Measurements from ENCODE around the gene STX8. TPM values are rescaled to one million over a fixed set of nuclear protein-coding genes. Genes with fewer than 3 reads are reported as not detected.

STX8 gene
- total and polyA plus RNA-seq, 9 of the 15 experiments (the other 6 are each of a cell fraction or from before 2014, with no cell fraction given): 14.6 to 42.5 (median 22.1) TPM

GRCh38 chr17:9204637-9205329 lies 370.8 kb downstream of the STX8 start:
- no peak overlapping the region for H3K4me2 ChIP-seq (ENCODE audit: insufficient read depth, low read length)

More at GRCh38 chr17:9204637-9205329, 370.8 kb downstream of the STX8 start:
- in situ Hi-C loops (cut with MboI) (no loop called here), intact Hi-C loops (cut with micrococcal nuclease) (no loop called here)
- H3K9me3 ChIP-seq (replicated peaks; ENCODE audit: control insufficient read depth, insufficient read depth, low read depth, low read length): no peaks in the 10 kb centered on the region
- H3K9me1 ChIP-seq (ENCODE audit: control insufficient read depth, insufficient read depth, low read length): no peaks in the 10 kb centered on the region
- H2AFZ ChIP-seq (ENCODE audit: low read depth, low read length): no peak overlapping the region
- H3K27ac ChIP-seq (ENCODE audit: extremely low read depth, low read depth, low read length): no peak overlapping the region
- ChIA-PET POLR2A (no interaction called here), CTCF (ENCODE audit: low intra/inter-chr PET ratio) (no interaction called here)
- no peaks in the 10 kb centered on the region for H3K79me2 ChIP-seq (ENCODE audit: control insufficient read depth, insufficient read depth, low read length)
- no peaks in the 10 kb centered on the region for H3K4me1 ChIP-seq (replicated peaks in 1 of 2; ENCODE audit: control insufficient read depth in 2 of 2, insufficient read depth in 2 of 2, low read length in 2 of 2)
- no TSS peak for BruUV-seq (replicated peaks)
- no peaks in the 10 kb centered on the region for H3K36me3 ChIP-seq (ENCODE audit: control insufficient read depth, insufficient read depth, low read length)
- 0 out of 4 replicates have a peak, but pooled peaks of 1 of the 2 experiments have one; percentile 16 for TF ChIP-seq MLLT1 (IDR thresholded peaks at IDR 0.05)
- TF ChIP-seq RBM17 (IDR thresholded peaks at IDR 0.05; ENCODE audit: borderline replicate concordance, low read depth, low read length): no peak
- TF ChIP-seq ZBTB17 (CRISPR knock-in tag; IDR thresholded peaks at IDR 0.05): peak; percentile 71
- TF ChIP-seq RBBP5 (IDR thresholded peaks at IDR 0.05; ENCODE audit: borderline replicate concordance, insufficient read depth, low read length, poor library complexity, severe bottlenecking): no peak
- no peak for FAIRE-seq
- no peak for ATAC-seq
- no peak overlapping the region for H3K9ac ChIP-seq (ENCODE audit: insufficient read depth in 1 of 2, low read depth in 2 of 2, low read length in 2 of 2)
- no peaks in the 10 kb centered on the region for H4K20me1 ChIP-seq (replicated peaks; ENCODE audit: control insufficient read depth, insufficient read depth, low read length)
- H3K4me3 ChIP-seq: no peak overlapping the region
- 3% methylated on average over 5 of the region's 5 CpGs for WGBS (ENCODE audit: insufficient coverage, low coverage, missing lambda C conversion rate)
- no peak for DNase-seq (ENCODE audit: extremely low read depth in 1 of 4, low spot score in 3 of 4)
- peaks cover 2 to 17% of the 10 kb centered on the region in 2 experiments; a peak in 2 of 5 replicates for H3K27me3 ChIP-seq (ENCODE audit: control insufficient read depth in 2 of 2, insufficient read depth in 2 of 2, low read length in 2 of 2)
